HG03025 (cell line): ENCODE data around the gene MKS1.

ENCODE experiments used
- ATAC-seq: cut with Tn5 transposase; IDR thresholded peaks from one replicate; pipeline ENCODE4 v1.9.1; 2021; ENCODE audit warnings: mild to moderate bottlenecking, moderate library complexity; ENCODE audit not compliant: unreplicated experiment, low FRiP score

Gene MKS1

GRCh38 chr17:58172369-58173071 lies 46.5 kb downstream of the MKS1 start:
- ATAC-seq: no peak

- ATAC-seq: no peak
These were observed 48.4 kb downstream of the MKS1 start for GRCh38 chr17:58170622-58171021.

GRCh38 chr17:58166682-58167081 lies 52.4 kb downstream of the MKS1 start, which contains the start of gene OR4D2:
Gene OR4D2 (plus strand): TSS chr17:58166982. CDS start chr17:58169656, 2,674 bp downstream.
- no peak for ATAC-seq

DNA sequence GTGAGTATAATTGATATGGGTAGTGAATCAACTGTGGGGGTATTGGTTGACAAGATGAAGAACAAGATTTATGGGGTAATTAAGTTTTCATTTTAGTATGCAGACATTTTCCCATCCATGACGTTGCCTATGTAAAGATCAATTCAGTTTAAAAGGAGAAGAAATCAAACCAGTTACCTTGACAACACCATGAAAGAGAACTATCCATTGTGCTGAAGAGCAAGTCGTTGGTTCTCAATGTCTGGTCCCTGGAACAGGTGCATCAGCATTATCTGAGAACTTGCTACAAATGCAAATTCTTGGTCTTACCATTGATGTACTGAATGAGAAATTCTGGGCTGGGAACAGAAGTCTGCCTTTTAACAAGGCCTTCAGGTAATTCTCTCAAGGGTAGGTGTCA lies 53.1 kb downstream of the MKS1 start:
- ATAC-seq: no peak

GRCh38 chr17:58161566-58161965 lies 57.5 kb downstream of the MKS1 start:
- ATAC-seq: no peak

DNA sequence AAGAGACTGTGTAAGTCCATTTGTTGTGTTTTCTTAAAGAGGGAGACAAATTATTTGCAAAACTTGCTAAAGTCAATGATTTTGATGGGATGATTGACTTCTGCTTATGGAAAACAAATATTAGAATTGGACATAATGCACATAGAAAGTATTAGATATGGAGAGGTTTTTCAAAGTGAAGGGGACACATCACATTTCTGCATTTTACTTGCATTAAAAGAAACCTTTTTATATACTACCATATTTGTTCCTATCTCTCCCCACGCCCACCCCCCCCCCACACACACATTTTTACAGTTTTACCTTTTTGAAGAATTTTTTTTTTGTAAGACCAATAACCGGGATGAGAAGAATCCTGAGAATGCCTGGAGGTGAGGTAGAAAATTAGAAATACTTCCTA lies 60.9 kb downstream of the MKS1 start:
- no peak for ATAC-seq

DNA sequence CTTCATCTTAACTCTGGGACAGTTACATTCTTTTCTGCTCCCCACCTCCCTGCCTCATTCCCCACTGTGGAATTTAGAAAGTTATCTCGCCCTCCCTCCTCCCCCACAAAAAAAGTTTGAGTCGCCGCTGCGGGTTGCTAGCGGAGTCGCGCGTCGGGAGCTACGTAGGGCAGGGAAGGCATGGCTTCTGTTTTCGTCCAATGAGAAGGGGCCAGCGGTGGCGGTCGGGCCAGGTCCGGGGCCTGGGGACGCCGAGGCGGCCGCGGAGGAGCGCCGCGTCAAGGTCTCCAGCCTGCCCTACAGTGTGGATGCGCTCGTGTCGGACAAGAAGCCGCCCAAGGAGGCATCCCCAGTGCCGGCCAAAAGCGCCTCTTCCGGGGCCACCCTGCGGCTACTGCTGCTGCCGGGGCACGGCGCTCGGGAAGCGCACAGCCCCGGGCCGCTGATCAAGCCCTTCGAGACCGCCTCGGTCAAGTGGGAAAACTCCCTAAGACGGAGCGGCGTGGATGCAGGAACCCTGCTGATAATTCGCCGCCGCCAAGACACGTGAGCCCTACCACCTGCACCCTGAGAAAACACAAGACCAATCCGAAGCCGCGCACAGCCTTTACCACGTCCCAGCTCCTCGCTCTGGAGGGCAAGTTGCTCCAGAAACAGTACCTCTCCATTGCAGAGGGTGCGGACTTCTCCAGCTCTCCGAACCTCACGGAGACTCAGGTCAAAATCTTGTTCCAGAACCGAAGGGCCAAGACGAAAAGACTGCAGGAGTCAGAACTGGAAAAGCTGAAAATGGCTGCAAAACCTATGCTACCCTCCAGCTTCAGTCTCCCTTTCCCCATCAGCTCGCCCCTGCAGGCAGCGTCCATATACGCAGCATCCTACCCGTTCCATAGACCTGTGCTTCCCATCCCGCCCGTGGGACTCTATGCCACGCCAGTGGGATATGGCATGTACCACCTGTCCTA lies 61.9 kb downstream of the MKS1 start:
- ATAC-seq: no peak
